Fibroblast of lung (primary cell): ENCODE results near the gene SELPLG. TPM values are rescaled to one million over a fixed set of nuclear protein-coding genes. Genes with fewer than 3 reads are reported as not detected.

Source experiments
- DNase-seq, 2 donors: peaks; one replicate each; pipeline versions ENCODE4 v3.0.0 to v3.0.0-alpha.2; 2010; ENCODE audit warnings: low read depth in 2 of 2
- H2AFZ ChIP-seq: 2 replicates; pipeline ENCODE4 v1.5.1; 2012; ENCODE audit warnings: low read length, control low read depth, inconsistent platforms
- H3K27ac ChIP-seq: 2 replicates; pipeline ENCODE4 v1.5.1; 2011; ENCODE audit warnings: low read length, control low read depth; ENCODE audit not compliant: insufficient read depth
- H3K27me3 ChIP-seq: 2 replicates; pipeline ENCODE4 v1.5.1; 2011; ENCODE audit warnings: mild to moderate bottlenecking, low read length; ENCODE audit not compliant: control insufficient read depth, insufficient read depth
- H3K36me3 ChIP-seq: 2 replicates; pipeline ENCODE4 v1.5.1; 2011; ENCODE audit warnings: low read length; ENCODE audit not compliant: control insufficient read depth, insufficient read depth
- H3K4me1 ChIP-seq: 2 replicates; pipeline ENCODE4 v1.5.1; 2011; ENCODE audit warnings: low read length; ENCODE audit not compliant: control insufficient read depth, insufficient read depth; ENCODE audit errors: extremely low read depth
- H3K4me2 ChIP-seq: 2 replicates; pipeline ENCODE4 v1.5.1; 2011; ENCODE audit warnings: low read length, control low read depth; ENCODE audit not compliant: insufficient read depth; ENCODE audit errors: extremely low read depth
- H3K4me3 ChIP-seq, 4 experiments: fragments of 200-600 bp in 1 of 4; sonication (generic) in 1 of 4; replicated peaks in 1 of 4; 2 replicates each; pipeline ENCODE4 v1.5.1; 2011 to 2016; ENCODE audit warnings: low read length in 4 of 4, low read depth in 3 of 4, mild to moderate bottlenecking in 3 of 4, control low read depth in 2 of 4, inconsistent platforms in 1 of 4, mixed read lengths in 1 of 4; ENCODE audit not compliant: insufficient read depth in 1 of 4; ENCODE audit errors: control extremely low read depth in 1 of 4
- H3K79me2 ChIP-seq: 2 replicates; pipeline ENCODE4 v1.5.1; 2012; ENCODE audit warnings: mild to moderate bottlenecking, low read length, inconsistent platforms; ENCODE audit not compliant: control insufficient read depth, insufficient read depth
- H3K9ac ChIP-seq: 2 replicates; pipeline ENCODE4 v1.5.1; 2011; ENCODE audit warnings: mild to moderate bottlenecking, low read length, control low read depth; ENCODE audit not compliant: insufficient read depth
- H3K9me3 ChIP-seq: 2 replicates; pipeline ENCODE4 v1.5.1; 2012; ENCODE audit warnings: low read depth, low read length; ENCODE audit not compliant: control insufficient read depth, insufficient read depth
- H4K20me1 ChIP-seq: 2 replicates; pipeline ENCODE4 v1.5.1; 2011; ENCODE audit warnings: low read length; ENCODE audit not compliant: control insufficient read depth, insufficient read depth; ENCODE audit errors: extremely low read depth
- EZH2 ChIP-seq: IDR thresholded peaks from 2 replicates; pipeline ENCODE4 v1.5.1; 2012; ENCODE audit warnings: low read length, control low read depth, mild to moderate bottlenecking; ENCODE audit errors: missing control alignments
- polyA plus RNA-seq, 2 donors: library from polyadenylated mRNA; depleted of rRNA in 1 of 2; stranded (reverse) in 1 of 2; unstranded in 1 of 2; fragments of >200 nt; gene quantifications; 2 replicates each; pipeline ENCODE4 v1.2.1, GENCODE V29; 2011 to 2012; ENCODE audit warnings: missing spikeins in 1 of 2
- total RNA-seq: library from RNA; depleted of rRNA; stranded (reverse); fragments of >200 nt; gene quantifications from 2 replicates; pipeline ENCODE4 v1.2.1, GENCODE V29; 2014
- TF ChIP-seq, protein P1 (sequence below), 2 donors: IDR thresholded peaks in 1 of 2; conservative IDR thresholded peaks in 1 of 2; 1 replicate in 1 of 2; 2 replicates in 1 of 2; pipeline ENCODE4 v1.5.1; 2011 to 2012; ENCODE audit warnings: low read length in 2 of 2, control low read depth in 1 of 2, inconsistent platforms in 1 of 2, low read depth in 1 of 2, mild to moderate bottlenecking in 1 of 2

Gene SELPLG
- total and polyA plus RNA-seq, 2 donors (not counting 1 experiment from before 2014, with no cell fraction given) = 1.5 to 3.0 TPM

DNA sequence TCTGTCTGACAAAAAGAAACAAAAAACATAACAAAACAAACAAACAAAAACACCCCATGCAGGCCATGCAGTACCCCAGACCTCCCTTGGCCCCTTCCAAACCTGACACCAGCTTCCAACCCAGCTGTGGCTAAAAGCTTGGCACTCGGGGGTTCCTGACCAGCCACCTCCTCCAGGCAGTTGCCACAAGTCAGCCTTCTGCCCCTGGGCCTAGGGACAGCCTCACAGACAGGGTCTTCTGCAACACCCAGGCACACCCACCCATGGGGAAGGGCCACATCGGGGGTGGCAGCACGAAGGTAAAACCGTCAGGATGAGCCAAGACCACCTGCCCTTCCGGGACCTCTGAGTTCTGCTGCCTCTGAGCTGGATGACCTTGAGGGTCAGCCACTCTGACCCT, 25.1 kb downstream of the SELPLG start:
- peaks cover 34% of the 10 kb centered on the region for H3K4me1 ChIP-seq

GRCh38 chr12:108607981-108608600, 25.6 kb downstream of the SELPLG start:
- TF ChIP-seq EZH2 = no peak
- TF ChIP-seq, protein P1, sequence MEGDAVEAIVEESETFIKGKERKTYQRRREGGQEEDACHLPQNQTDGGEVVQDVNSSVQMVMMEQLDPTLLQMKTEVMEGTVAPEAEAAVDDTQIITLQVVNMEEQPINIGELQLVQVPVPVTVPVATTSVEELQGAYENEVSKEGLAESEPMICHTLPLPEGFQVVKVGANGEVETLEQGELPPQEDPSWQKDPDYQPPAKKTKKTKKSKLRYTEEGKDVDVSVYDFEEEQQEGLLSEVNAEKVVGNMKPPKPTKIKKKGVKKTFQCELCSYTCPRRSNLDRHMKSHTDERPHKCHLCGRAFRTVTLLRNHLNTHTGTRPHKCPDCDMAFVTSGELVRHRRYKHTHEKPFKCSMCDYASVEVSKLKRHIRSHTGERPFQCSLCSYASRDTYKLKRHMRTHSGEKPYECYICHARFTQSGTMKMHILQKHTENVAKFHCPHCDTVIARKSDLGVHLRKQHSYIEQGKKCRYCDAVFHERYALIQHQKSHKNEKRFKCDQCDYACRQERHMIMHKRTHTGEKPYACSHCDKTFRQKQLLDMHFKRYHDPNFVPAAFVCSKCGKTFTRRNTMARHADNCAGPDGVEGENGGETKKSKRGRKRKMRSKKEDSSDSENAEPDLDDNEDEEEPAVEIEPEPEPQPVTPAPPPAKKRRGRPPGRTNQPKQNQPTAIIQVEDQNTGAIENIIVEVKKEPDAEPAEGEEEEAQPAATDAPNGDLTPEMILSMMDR (conservative IDR thresholded peaks at IDR 0.05 in 1 of 2, IDR thresholded peaks at IDR 0.05 in 1 of 2; ENCODE audit: low read depth in 1 of 2, low read length in 2 of 2) = no peak
- H3K36me3 ChIP-seq = no peaks in the 10 kb centered on the region
- H3K4me2 ChIP-seq = no peak overlapping the region
- no peak overlapping the region for H2AFZ ChIP-seq
- DNase-seq = no peak
- H3K27ac ChIP-seq = no peak overlapping the region
- H3K79me2 ChIP-seq = no peaks in the 10 kb centered on the region
- no peaks in the 10 kb centered on the region for H3K27me3 ChIP-seq
- H3K9me3 ChIP-seq = no peaks in the 10 kb centered on the region
- H4K20me1 ChIP-seq = no peaks in the 10 kb centered on the region
- H3K4me1 ChIP-seq = peaks cover 30% of the 10 kb centered on the region
- no peak overlapping the region for H3K9ac ChIP-seq
- no peak overlapping the region for H3K4me3 ChIP-seq

More for the DNA sequence above, 25.1 kb downstream of the SELPLG start:
- no peak for TF ChIP-seq EZH2
- TF ChIP-seq, protein P1 (conservative IDR thresholded peaks at IDR 0.05 in 1 of 2, IDR thresholded peaks at IDR 0.05 in 1 of 2; ENCODE audit: low read depth in 1 of 2, low read length in 2 of 2) = no peak
- Histone ChIP-seq H3K4me2 (no peak overlapping the region), H3K4me3 (no peak overlapping the region), H3K9me3 (no peaks in the 10 kb centered on the region), H3K27ac (no peak overlapping the region), H3K79me2 (no peaks in the 10 kb centered on the region), H3K27me3 (no peaks in the 10 kb centered on the region), H3K9ac (no peak overlapping the region), H2AFZ (no peak overlapping the region), H4K20me1 (no peaks in the 10 kb centered on the region), H3K36me3 (no peaks in the 10 kb centered on the region)
- no peak for DNase-seq

GRCh38 chr12:108606492-108606891, 27.2 kb downstream of the SELPLG start:
- no peak for DNase-seq

More at GRCh38 chr12:108606492-108606891, 27.2 kb downstream of the SELPLG start:
- no peak overlapping the region for H3K4me2 ChIP-seq
- H3K27ac ChIP-seq = no peak overlapping the region
- H3K27me3 ChIP-seq = no peaks in the 10 kb centered on the region
- H3K79me2 ChIP-seq = no peaks in the 10 kb centered on the region
- H3K4me3 ChIP-seq = no peak overlapping the region
- H4K20me1 ChIP-seq = no peaks in the 10 kb centered on the region
- no peak overlapping the region for H3K9ac ChIP-seq
- H3K9me3 ChIP-seq = no peaks in the 10 kb centered on the region
- TF ChIP-seq EZH2 = no peak
- TF ChIP-seq, protein P1 (conservative IDR thresholded peaks at IDR 0.05 in 1 of 2, IDR thresholded peaks at IDR 0.05 in 1 of 2; ENCODE audit: low read depth in 1 of 2, low read length in 2 of 2) = no peak
- no peaks in the 10 kb centered on the region for H3K36me3 ChIP-seq
- H2AFZ ChIP-seq = no peak overlapping the region
- H3K4me1 ChIP-seq = peaks cover 21% of the 10 kb centered on the region
